Bladder microvascular endothelial cell (primary cell): ENCODE results near the gene PCDHGA8. TPM values are rescaled to one million over a fixed set of nuclear protein-coding genes. Genes with fewer than 3 reads are reported as not detected.

ENCODE experiments used
- total RNA-seq: library from RNA; depleted of rRNA; stranded (reverse); fragments of >200 nt; gene quantifications from 2 replicates; pipeline ENCODE4 v1.2.3, GENCODE V29; 2014

PCDHGA8 gene
- 0.65 and 3.0 TPM in 2 replicates for total RNA-seq

GRCh38 chr5:141392429-141393198, at the start of gene PCDHGA8:
PCDHGA8 (plus strand) TSS chr5:141392633; CDS start chr5:141392814, 181 bp downstream.

GRCh38 chr5:141343242-141343952, 49.0 kb upstream of the PCDHGA8 start, which contains the start of gene PCDHGA3:
PCDHGA3 (plus strand) TSS chr5:141343829; CDS start chr5:141344034, 205 bp downstream.

GRCh38 chr5:141349917-141350619, 42.4 kb upstream of the PCDHGA8 start, which contains the start of gene PCDHGB1:
PCDHGB1 (plus strand) TSS chr5:141350099; CDS start chr5:141350261, 162 bp downstream.

GRCh38 chr5:141354900-141355469, 37.4 kb upstream of the PCDHGA8 start, which contains the start of gene PCDHGA4:
PCDHGA4 (plus strand) TSS chr5:141355021; CDS start chr5:141355108, 87 bp downstream.

GRCh38 chr5:141359790-141360426, 32.5 kb upstream of the PCDHGA8 start, which contains the start of gene PCDHGB2:
PCDHGB2 (plus strand) TSS chr5:141359994; CDS start chr5:141360136, 142 bp downstream.

GRCh38 chr5:141363952-141364660, 28.3 kb upstream of the PCDHGA8 start, which contains the start of gene PCDHGA5:
PCDHGA5 (plus strand) TSS chr5:141364162; CDS start chr5:141364331, 169 bp downstream.

GRCh38 chr5:141369994-141370848, 22.2 kb upstream of the PCDHGA8 start, which contains the start of gene PCDHGB3:
PCDHGB3 (plus strand) TSS chr5:141370242; CDS start chr5:141370395, 153 bp downstream.

GRCh38 chr5:141373673-141374317, 18.6 kb upstream of the PCDHGA8 start, which contains the start of gene PCDHGA6:
PCDHGA6 (plus strand) TSS chr5:141373891; CDS start chr5:141374084, 193 bp downstream.

GRCh38 chr5:141382469-141383294, 9.8 kb upstream of the PCDHGA8 start, which contains the start of gene PCDHGA7:
PCDHGA7 (plus strand) TSS chr5:141382742; CDS start chr5:141382900, 158 bp downstream.

GRCh38 chr5:141387557-141388311, 4.7 kb upstream of the PCDHGA8 start, which contains the start of gene PCDHGB4:
PCDHGB4 (plus strand) TSS chr5:141387698; CDS start chr5:141387885, 187 bp downstream.

GRCh38 chr5:141397756-141398551, 5.5 kb downstream of the PCDHGA8 start, which contains the start of gene PCDHGB5:
PCDHGB5 (plus strand) TSS chr5:141397947; CDS start chr5:141398128, 181 bp downstream.

GRCh38 chr5:141402553-141403243, 10.3 kb downstream of the PCDHGA8 start, which contains the start of gene PCDHGA9:
PCDHGA9 (plus strand) TSS chr5:141402778; CDS start chr5:141402953, 175 bp downstream.

GRCh38 chr5:141407790-141408505, 15.5 kb downstream of the PCDHGA8 start, which contains the start of gene PCDHGB6:
PCDHGB6 (plus strand) TSS chr5:141408021; CDS start chr5:141408203, 182 bp downstream.

GRCh38 chr5:141412854-141413539, 20.6 kb downstream of the PCDHGA8 start, which contains the start of gene PCDHGA10:
PCDHGA10 (plus strand) TSS chr5:141412987; CDS start chr5:141413176, 189 bp downstream.

